GM23248 (cell line): ENCODE measurements around the gene TMEM253.

Experiments
- EZH2 ChIP-seq: fragments of 200-600 bp; sonication (generic); IDR thresholded peaks from 2 replicates; pipeline ENCODE4 v1.6.1; 2018; ENCODE audit warnings: antibody characterized with exemption, mild to moderate bottlenecking; ENCODE audit not compliant: insufficient read depth, poor library complexity, severe bottlenecking
- EZH2phosphoT487 ChIP-seq: fragments of 200-600 bp; sonication (generic); IDR thresholded peaks from 2 replicates; pipeline ENCODE4 v1.6.1; 2018; ENCODE audit warnings: antibody characterized with exemption, moderate library complexity, mild to moderate bottlenecking, low read depth; ENCODE audit not compliant: insufficient read depth

DNA sequence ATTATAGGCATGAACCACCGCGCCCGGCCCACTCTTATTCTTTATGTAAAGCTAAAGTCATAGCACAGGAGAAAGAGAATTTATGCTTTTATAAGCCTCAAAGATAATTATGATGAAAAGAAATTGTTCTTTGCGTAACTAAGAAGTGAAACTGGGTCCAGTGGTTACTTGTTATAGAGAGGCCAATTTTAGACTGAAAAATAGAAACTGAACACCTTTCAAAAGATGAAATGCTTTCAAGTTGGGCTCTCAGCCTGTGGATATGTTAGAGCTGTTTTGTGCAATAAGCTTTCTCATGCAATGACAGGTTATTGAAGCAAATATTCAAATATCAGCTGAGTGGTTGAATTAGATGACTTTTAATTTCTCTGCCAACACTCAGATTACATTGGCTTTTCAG is 7.9 kb downstream of the TMEM253 start:
- TF ChIP-seq EZH2phosphoT487 (no peak), EZH2 (no peak)
